ENCODE data around the gene CSNK1E.

- no peak for TF ChIP-seq RAD21 (IDR thresholded peaks at IDR 0.05 in 1 of 2, conservative IDR thresholded peaks at IDR 0.05 in 1 of 2; ENCODE audit: low read depth in 2 of 2, low read length in 2 of 2)
- TF ChIP-seq, protein P1, sequence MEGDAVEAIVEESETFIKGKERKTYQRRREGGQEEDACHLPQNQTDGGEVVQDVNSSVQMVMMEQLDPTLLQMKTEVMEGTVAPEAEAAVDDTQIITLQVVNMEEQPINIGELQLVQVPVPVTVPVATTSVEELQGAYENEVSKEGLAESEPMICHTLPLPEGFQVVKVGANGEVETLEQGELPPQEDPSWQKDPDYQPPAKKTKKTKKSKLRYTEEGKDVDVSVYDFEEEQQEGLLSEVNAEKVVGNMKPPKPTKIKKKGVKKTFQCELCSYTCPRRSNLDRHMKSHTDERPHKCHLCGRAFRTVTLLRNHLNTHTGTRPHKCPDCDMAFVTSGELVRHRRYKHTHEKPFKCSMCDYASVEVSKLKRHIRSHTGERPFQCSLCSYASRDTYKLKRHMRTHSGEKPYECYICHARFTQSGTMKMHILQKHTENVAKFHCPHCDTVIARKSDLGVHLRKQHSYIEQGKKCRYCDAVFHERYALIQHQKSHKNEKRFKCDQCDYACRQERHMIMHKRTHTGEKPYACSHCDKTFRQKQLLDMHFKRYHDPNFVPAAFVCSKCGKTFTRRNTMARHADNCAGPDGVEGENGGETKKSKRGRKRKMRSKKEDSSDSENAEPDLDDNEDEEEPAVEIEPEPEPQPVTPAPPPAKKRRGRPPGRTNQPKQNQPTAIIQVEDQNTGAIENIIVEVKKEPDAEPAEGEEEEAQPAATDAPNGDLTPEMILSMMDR (IDR thresholded peaks at IDR 0.05; ENCODE audit: control extremely low read depth in 1 of 3, insufficient read depth in 1 of 3, low read depth in 1 of 3, low read length in 3 of 3): no peak
These were observed 24.5 kb downstream of the CSNK1E start for GRCh38 chr22:38292694-38293093.

Measured in H1 (cell line).